Coronary artery (tissue), 2 donors: ENCODE measurements around the gene PBX1.

Experiments
- DNase-seq: peaks from one replicate; pipeline ENCODE4 v3.0.0-alpha.2; 2017; ENCODE audit warnings: low spot score
- H3K27ac ChIP-seq, 2 donors: fragments of 200-600 bp; sonication (generic); one replicate each; pipeline ENCODE4 v1.5.1; 2016 to 2019
- H3K4me3 ChIP-seq: fragments of 200-600 bp; sonication (generic); 2 replicates; pipeline ENCODE4 v1.5.1; 2016; ENCODE audit warnings: mild to moderate bottlenecking, moderate library complexity
- CTCF ChIP-seq: fragments of 200-600 bp; sonication (generic); IDR thresholded peaks from one replicate; pipeline ENCODE4 v1.5.1; 2019; ENCODE audit warnings: antibody characterized with exemption

Gene PBX1

DNA sequence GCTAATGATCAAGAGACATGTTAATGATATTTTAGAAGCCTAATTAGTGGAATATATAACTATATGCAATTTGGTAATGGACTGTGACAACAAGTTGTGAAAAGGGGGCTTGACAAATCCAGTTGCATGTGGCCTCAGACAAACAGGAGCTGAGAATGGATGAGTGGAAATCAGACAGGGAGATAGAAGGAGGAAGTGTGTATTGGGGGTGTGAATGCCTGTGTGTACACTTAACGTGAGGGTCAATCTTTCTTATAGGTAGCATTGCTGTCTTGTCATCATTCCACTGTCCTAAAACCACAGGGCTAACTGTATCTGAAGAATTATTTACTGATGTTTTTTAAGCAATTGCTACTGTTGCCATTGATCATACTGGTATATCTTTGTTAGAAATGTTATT lies 64.8 kb downstream of the PBX1 start:
- Histone ChIP-seq H3K4me3 (no peak overlapping the region), H3K27ac (no peak overlapping the region)
- TF ChIP-seq CTCF: no peak
- no peak for DNase-seq

DNA sequence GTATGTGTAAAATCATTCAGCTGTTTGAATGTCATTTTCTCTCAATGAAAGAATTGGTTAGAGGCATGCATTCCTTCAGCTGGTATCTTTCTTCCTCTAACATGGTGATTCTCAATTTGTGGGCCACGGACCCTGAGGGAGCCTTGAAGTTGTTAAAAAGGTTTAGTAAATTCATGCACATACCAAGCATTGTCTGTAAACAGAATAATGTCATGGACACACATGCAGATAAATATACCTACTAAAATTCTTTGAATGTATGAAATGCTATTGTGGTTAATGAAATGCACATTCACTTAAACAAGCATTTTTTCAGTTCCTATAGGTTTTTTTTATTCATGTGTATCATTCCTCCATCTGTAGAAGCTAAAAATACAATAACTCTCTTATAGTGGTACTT lies 65.4 kb downstream of the PBX1 start:
- H3K4me3 ChIP-seq: no peak overlapping the region
- H3K27ac ChIP-seq: no peak overlapping the region
- DNase-seq: no peak
- TF ChIP-seq CTCF: no peak

- H3K27ac ChIP-seq: no peak overlapping the region
Measured at GRCh38 chr1:164625004-164625617, 66.1 kb downstream of the PBX1 start.

DNA sequence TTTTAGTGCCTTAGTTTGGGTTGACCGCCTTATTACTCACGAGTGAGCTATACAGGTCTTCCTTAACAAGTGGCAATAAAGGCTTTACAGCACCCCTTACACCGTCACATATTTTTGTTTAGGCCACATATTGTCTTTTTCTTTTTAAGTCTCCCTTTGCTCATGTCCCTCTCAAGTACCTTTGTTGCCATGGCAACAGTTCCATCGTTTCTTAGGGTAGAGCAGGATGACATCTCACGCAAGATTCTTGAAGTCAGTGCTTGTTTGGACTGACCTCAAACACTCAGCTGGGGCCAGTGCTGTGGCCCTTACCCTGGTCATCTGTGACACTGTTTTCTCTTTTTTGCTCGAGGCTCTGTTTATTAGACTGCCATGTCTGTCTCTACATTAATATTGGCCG lies 69.8 kb downstream of the PBX1 start:
- TF ChIP-seq CTCF: no peak
- Histone ChIP-seq H3K27ac (no peak overlapping the region), H3K4me3 (no peak overlapping the region)
- no peak for DNase-seq

More at GRCh38 chr1:164625004-164625617, 66.1 kb downstream of the PBX1 start:
- TF ChIP-seq CTCF: peak; percentile 21
- DNase-seq: no peak
- H3K4me3 ChIP-seq: no peak overlapping the region

GRCh38 chr1:164629971-164630370 lies 71.0 kb downstream of the PBX1 start:
- no peak overlapping the region for H3K27ac ChIP-seq
- DNase-seq: no peak
- TF ChIP-seq CTCF: no peak

GRCh38 chr1:164630626-164631396 lies 71.8 kb downstream of the PBX1 start:
- H3K27ac ChIP-seq: no peak overlapping the region
- H3K4me3 ChIP-seq: no peak overlapping the region
- DNase-seq: no peak
- TF ChIP-seq CTCF: no peak

More at GRCh38 chr1:164629971-164630370, 71.0 kb downstream of the PBX1 start:
- H3K4me3 ChIP-seq: no peak overlapping the region

GRCh38 chr1:164631751-164632150 lies 72.8 kb downstream of the PBX1 start:
- Histone ChIP-seq H3K4me3 (no peak overlapping the region), H3K27ac (no peak overlapping the region)
- TF ChIP-seq CTCF: no peak
- DNase-seq: no peak
